ENCODE results near the gene TP53AIP1.

DNA sequence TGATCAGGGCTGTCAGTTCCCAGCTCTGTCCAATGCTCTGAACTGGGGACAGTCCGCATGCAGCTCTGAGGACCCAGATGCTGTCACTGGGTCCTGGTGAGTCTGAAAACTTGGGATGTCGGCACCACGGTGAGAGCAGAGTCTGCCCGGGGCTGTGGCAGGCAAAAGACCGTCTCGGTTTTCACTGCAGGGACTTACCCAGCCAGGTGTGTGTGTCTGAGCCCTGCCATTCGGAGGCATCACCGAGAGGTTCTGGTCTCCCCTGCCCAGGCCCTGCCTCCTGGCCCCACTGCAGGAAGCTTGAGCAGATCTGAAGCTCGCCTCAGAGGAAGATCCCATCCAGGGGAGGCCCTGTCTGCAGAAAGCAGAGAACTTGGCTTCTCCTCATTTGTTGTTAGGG is 5.2 kb downstream of the TP53AIP1 start:
- TF ChIP-seq GATA2 (IDR thresholded peaks at IDR 0.05; ENCODE audit: low read depth, low read length), result no peak
- TF ChIP-seq GATA3 (IDR thresholded peaks at IDR 0.05; ENCODE audit: low read depth, low read length), result no peak

Data from SH-SY5Y (cell line).